Natural killer cell (primary cell): Measurements from ENCODE around the gene FTO. TPM values are rescaled to one million over a fixed set of nuclear protein-coding genes. Genes with fewer than 3 reads are reported as not detected.

Experiments used
- ATAC-seq, 3 donors: fragments of 150-1000 bp in 2 of 3; fragments of 200-7000 bp in 1 of 3; cut with Tn5 transposase; 1 replicate in 1 of 3; 2 replicates in 2 of 3; pipeline ENCODE4 v1.10.0; 2021; ENCODE audit warnings: mild to moderate bottlenecking in 2 of 3, moderate library complexity in 2 of 3
- DNase-seq, 2 donors: peaks; one replicate each; pipeline versions ENCODE4 v3.0.0 to v3.0.0-alpha.2; 2013 to 2021; ENCODE audit warnings: mixed read lengths in 1 of 2
- H3K27ac ChIP-seq: one replicate; pipeline ENCODE4 v1.5.1; 2013; ENCODE audit warnings: mild to moderate bottlenecking, low read length
- H3K27me3 ChIP-seq: one replicate; pipeline ENCODE4 v1.6.1; 2013; ENCODE audit warnings: low read length; ENCODE audit not compliant: control insufficient read depth, insufficient read depth
- H3K36me3 ChIP-seq: one replicate; pipeline ENCODE4 v1.6.1; 2013; ENCODE audit warnings: low read length; ENCODE audit not compliant: control insufficient read depth, insufficient read depth
- H3K4me1 ChIP-seq: one replicate; pipeline ENCODE4 v1.6.1; 2013; ENCODE audit warnings: low read length; ENCODE audit not compliant: control insufficient read depth, insufficient read depth
- H3K4me3 ChIP-seq: one replicate; pipeline ENCODE4 v1.5.1; 2013; ENCODE audit warnings: low read length
- H3K9me3 ChIP-seq: one replicate; pipeline ENCODE4 v1.6.1; 2013; ENCODE audit warnings: low read length; ENCODE audit not compliant: control insufficient read depth, insufficient read depth
- H3K27ac Mint-ChIP-seq, 2 donors: one replicate each; pipeline ENCODE4 v1.8.0; 2022; ENCODE audit warnings: mild to moderate bottlenecking in 2 of 2, mixed read lengths in 2 of 2, moderate library complexity in 1 of 2
- H3K27me3 Mint-ChIP-seq, 2 donors: one replicate each; pipeline ENCODE4 v1.8.0; 2022; ENCODE audit warnings: low read depth in 2 of 2, mixed read lengths in 2 of 2
- H3K36me3 Mint-ChIP-seq: one replicate; pipeline ENCODE4 v1.8.0; 2022; ENCODE audit warnings: mixed read lengths
- H3K4me1 Mint-ChIP-seq, 2 donors: one replicate each; pipeline ENCODE4 v1.8.0; 2022; ENCODE audit warnings: mixed read lengths in 2 of 2
- H3K4me3 Mint-ChIP-seq: one replicate; pipeline ENCODE4 v1.8.0; 2022; ENCODE audit warnings: mild to moderate bottlenecking, moderate library complexity, mixed read lengths
- H3K9me3 Mint-ChIP-seq, 2 donors: one replicate each; pipeline ENCODE4 v1.8.0; 2022; ENCODE audit warnings: mixed read lengths in 2 of 2
- WGBS: methylation state at CpG from one replicate; pipeline ENCODE4 v1.1.7; 2013; ENCODE audit warnings: missing lambda C conversion rate; ENCODE audit not compliant: insufficient coverage; 5-methylcytosine and 5-hydroxymethylcytosine counted together
- intact Hi-C: fragments of 100-400 bp; cut with micrococcal nuclease; formaldehyde crosslinking; loops from one replicate; pipeline ENCODE4 v1.14.2; 2022
- total RNA-seq, 4 donors: library from RNA; stranded (reverse); fragments of 120-200 nt in 1 of 4; gene quantifications; one replicate each; pipeline versions ENCODE4 v1.2.3 to v1.2.4, GENCODE V29; 2013 to 2022
- TF ChIP-seq, protein P1 (sequence below): fragments of 200-600 bp; IDR thresholded peaks from one replicate; pipeline ENCODE4 v1.8.0; 2022; ENCODE audit warnings: antibody characterized with exemption

FTO gene
- total RNA-seq, 3 donors from 2014 or later (not counting 1 experiment from before 2014, with no cell fraction given), result 55.4 to 70.5 (median 55.4) TPM

DNA sequence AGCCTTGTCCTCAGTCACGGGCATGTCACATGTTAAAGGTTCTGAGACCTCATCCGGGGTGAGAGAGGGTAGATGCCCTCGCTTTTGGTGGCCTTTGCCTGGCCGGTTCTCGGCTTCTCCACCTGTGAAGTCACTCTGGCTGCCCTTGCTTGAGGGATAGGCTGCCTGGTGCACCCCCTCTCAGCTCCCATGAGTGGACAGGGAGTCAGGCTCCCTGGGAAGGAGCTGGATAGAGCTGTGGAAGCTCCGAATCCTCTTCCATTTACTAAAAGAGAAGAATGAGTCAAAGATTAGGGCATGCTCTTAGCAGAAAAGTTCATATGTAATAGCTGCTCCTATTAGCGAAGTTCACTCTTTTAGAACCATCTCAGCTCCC is 440.6 kb downstream of the FTO start:
- no peaks in the 10 kb centered on the region for H3K36me3 ChIP-seq
- no peak overlapping the region for H3K27ac Mint-ChIP-seq
- ATAC-seq (no peak), DNase-seq (no peak)
- H3K27ac ChIP-seq, result no peak overlapping the region
- intact Hi-C loops, result no loop called here
- H3K4me1 Mint-ChIP-seq, result no peaks in the 10 kb centered on the region
- H3K27me3 Mint-ChIP-seq, result peaks cover 10 to 14% of the 10 kb centered on the region in 2 donors
- H3K4me3 Mint-ChIP-seq, result no peak overlapping the region
- no peaks in the 10 kb centered on the region for H3K9me3 Mint-ChIP-seq
- TF ChIP-seq, protein P1, sequence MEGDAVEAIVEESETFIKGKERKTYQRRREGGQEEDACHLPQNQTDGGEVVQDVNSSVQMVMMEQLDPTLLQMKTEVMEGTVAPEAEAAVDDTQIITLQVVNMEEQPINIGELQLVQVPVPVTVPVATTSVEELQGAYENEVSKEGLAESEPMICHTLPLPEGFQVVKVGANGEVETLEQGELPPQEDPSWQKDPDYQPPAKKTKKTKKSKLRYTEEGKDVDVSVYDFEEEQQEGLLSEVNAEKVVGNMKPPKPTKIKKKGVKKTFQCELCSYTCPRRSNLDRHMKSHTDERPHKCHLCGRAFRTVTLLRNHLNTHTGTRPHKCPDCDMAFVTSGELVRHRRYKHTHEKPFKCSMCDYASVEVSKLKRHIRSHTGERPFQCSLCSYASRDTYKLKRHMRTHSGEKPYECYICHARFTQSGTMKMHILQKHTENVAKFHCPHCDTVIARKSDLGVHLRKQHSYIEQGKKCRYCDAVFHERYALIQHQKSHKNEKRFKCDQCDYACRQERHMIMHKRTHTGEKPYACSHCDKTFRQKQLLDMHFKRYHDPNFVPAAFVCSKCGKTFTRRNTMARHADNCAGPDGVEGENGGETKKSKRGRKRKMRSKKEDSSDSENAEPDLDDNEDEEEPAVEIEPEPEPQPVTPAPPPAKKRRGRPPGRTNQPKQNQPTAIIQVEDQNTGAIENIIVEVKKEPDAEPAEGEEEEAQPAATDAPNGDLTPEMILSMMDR, result no peak
- H3K27me3 ChIP-seq, result no peaks in the 10 kb centered on the region
- no peaks in the 10 kb centered on the region for H3K9me3 ChIP-seq
- no peaks in the 10 kb centered on the region for H3K4me1 ChIP-seq
- H3K4me3 ChIP-seq, result no peak overlapping the region
- WGBS, result 69% methylated on average over 7 of the region's 7 CpGs
- no peaks in the 10 kb centered on the region for H3K36me3 Mint-ChIP-seq

- ATAC-seq, result no peak
- no peaks in the 10 kb centered on the region for H3K4me1 Mint-ChIP-seq
- no peaks in the 10 kb centered on the region for H3K9me3 Mint-ChIP-seq
- no peaks in the 10 kb centered on the region for H3K36me3 ChIP-seq
- H3K27ac ChIP-seq, result no peak overlapping the region
- no peaks in the 10 kb centered on the region for H3K4me1 ChIP-seq
- DNase-seq, result no peak
- intact Hi-C loops, result no loop called here
- 94% methylated on average over 4 of the region's 4 CpGs for WGBS
- H3K27ac Mint-ChIP-seq, result no peak overlapping the region
- TF ChIP-seq, protein P1, result no peak
- H3K27me3 ChIP-seq, result no peaks in the 10 kb centered on the region
- no peaks in the 10 kb centered on the region for H3K9me3 ChIP-seq
- H3K36me3 Mint-ChIP-seq, result no peaks in the 10 kb centered on the region
- no peak overlapping the region for H3K4me3 Mint-ChIP-seq
- no peak overlapping the region for H3K4me3 ChIP-seq
- H3K27me3 Mint-ChIP-seq, result peaks cover 14 to 20% of the 10 kb centered on the region in 2 donors
Observed at GRCh38 chr16:54145881-54146280, 441.9 kb downstream of the FTO start.

DNA sequence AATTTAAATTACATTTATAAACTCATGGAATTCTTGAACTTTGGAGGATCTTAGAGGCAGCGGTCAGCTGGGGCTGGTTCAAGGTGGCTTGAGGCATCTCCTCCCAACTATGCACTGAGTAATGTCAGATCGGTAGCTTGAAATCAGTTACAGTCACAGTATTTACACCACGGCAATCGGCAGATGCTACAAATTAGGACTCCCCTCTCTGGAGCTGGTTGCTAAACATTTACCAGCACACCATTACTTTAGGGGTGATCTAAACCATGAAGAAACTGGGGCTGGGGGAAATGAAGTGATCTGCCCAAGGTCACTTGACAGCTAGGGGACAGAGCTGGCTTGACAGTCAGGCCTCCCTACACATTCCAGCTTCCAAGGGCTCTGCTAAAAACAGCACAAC is 445.0 kb downstream of the FTO start:
- ATAC-seq (no peak), DNase-seq (no peak)
- no peaks in the 10 kb centered on the region for H3K9me3 ChIP-seq
- Mint-ChIP-seq H3K27ac (no peak overlapping the region), H3K27me3 (peaks cover 6 to 27% of the 10 kb centered on the region in 2 donors), H3K36me3 (no peaks in the 10 kb centered on the region), H3K4me1 (no peaks in the 10 kb centered on the region), H3K4me3 (no peak overlapping the region), H3K9me3 (no peaks in the 10 kb centered on the region)
- H3K4me3 ChIP-seq, result no peak overlapping the region
- H3K27ac ChIP-seq, result no peak overlapping the region
- WGBS, result 97% methylated on average over 4 of the region's 4 CpGs
- no peaks in the 10 kb centered on the region for H3K36me3 ChIP-seq
- no peaks in the 10 kb centered on the region for H3K27me3 ChIP-seq
- H3K4me1 ChIP-seq, result no peaks in the 10 kb centered on the region
- intact Hi-C loops, result no loop called here
- TF ChIP-seq, protein P1, result no peak

DNA sequence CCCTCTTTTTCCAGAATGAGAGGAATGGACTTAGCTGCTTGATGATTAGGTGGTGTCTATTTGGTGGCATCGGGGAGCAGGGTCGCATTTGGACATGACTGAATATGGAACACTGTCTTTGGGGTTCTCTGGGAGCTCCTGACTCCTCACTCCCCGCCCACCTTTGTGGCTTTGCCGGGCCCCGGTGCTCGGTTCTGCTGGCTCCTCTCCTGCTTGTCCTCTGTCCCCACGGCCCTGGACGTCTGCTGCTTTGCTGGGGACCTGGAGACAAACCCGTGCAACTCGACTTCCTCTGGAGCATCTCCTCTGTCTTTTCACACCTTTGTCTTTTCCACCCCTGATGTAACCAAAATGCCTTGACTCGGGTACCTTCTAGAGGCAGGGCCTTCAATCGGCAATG is 446.9 kb downstream of the FTO start:
- Mint-ChIP-seq H3K36me3 (no peaks in the 10 kb centered on the region), H3K27ac (no peak overlapping the region), H3K4me3 (no peak overlapping the region), H3K9me3 (no peaks in the 10 kb centered on the region), H3K27me3 (peaks cover 6 to 27% of the 10 kb centered on the region in 2 donors), H3K4me1 (no peaks in the 10 kb centered on the region)
- DNase-seq (no peak), ATAC-seq (no peak)
- 84% methylated on average over 12 of the region's 12 CpGs for WGBS
- H3K4me3 ChIP-seq, result no peak overlapping the region
- H3K36me3 ChIP-seq, result no peaks in the 10 kb centered on the region
- H3K27me3 ChIP-seq, result no peaks in the 10 kb centered on the region
- H3K9me3 ChIP-seq, result no peaks in the 10 kb centered on the region
- no peaks in the 10 kb centered on the region for H3K4me1 ChIP-seq
- intact Hi-C loops, result no loop called here
- H3K27ac ChIP-seq, result no peak overlapping the region
- TF ChIP-seq, protein P1, result no peak
